HG03060 (cell line): Measurements from ENCODE around the gene ATP6V1B1.
A peak's percentile ranks its signal among the peaks of the same experiment; 100 is the strongest.
"Not testable (repeated sequence)": the region's sequence is repeated elsewhere in the genome, so short reads cannot be mapped to it uniquely, and the experiment has no call there.

Experiments used
- ATAC-seq: cut with Tn5 transposase; IDR thresholded peaks from one replicate; pipeline ENCODE4 v1.9.1; 2021; ENCODE audit warnings: low read depth, moderate number of reproducible peaks; ENCODE audit not compliant: unreplicated experiment

Gene ATP6V1B1

DNA sequence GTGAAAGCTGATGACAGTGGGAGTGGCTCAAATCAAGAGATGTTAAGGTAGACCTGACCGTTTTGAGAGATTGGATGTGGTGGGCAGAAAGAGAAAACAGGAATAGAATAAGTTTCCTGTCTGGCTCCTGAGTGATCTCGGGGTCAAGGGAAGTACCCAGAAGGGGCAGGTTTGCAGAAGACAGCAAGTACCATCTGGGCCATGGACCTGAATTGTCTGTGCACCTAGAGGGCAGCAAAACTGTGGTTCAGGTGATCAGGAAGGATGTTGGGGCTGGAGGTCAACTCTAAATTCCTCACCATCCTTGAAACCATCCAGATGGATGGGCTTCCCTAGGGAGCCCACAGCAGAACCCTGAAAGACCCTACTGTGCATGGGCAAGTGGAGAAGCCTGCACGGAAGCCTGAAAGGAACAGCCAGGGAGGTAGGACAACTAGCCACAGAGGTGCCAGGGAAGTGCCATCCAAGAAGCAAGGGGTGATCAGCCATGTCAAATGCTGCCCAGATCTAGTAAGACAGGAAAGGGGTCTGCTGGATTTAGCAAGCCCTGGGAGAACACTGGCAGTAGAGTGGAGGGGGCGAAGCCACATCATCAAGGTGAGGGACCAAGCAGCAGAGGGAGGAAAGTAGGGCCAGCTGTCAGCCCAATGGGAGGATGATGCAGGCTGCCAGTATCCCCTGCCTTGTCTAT is 50.9 kb downstream of the ATP6V1B1 start:
- ATAC-seq, result no peak

DNA sequence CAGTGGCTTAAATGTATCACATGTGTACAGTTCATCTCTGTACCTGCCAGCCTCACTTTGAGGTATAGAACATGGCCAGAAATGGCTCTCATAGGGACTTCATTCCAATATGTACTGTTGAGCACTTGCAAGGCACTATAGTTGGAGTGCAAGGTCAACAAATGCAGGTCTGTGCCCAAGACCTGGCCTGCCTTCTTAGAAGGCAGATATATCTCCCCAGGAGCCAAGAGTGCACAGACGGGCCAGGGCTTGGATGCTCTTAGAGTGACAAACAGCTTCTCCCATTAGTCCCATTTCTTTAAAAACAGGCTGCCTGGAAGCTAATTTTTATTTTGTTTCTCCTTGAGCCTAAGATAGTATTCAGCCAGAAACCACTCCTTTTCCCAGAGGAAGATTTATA is 51.7 kb downstream of the ATP6V1B1 start:
- ATAC-seq, result no peak

DNA sequence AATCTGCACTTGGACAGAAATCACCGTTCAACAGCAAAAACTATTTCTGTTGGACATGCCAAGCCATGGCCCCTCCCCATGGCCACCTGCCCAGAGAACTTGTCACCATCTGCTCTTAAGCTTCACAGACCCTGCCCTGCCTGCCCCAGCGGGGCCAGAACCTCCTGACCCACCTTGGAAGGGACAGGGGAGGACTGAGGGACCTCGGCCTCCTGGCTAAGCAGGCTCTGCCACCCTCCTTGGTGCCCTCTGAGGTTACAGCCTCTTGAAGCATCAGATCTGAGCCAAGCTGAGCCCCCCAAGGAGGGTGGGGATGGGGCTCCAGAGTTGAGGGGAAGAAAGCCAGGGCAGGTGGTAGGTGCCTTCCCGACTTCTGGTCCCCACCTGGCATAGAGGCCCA is 52.5 kb downstream of the ATP6V1B1 start:
- no peak for ATAC-seq

DNA sequence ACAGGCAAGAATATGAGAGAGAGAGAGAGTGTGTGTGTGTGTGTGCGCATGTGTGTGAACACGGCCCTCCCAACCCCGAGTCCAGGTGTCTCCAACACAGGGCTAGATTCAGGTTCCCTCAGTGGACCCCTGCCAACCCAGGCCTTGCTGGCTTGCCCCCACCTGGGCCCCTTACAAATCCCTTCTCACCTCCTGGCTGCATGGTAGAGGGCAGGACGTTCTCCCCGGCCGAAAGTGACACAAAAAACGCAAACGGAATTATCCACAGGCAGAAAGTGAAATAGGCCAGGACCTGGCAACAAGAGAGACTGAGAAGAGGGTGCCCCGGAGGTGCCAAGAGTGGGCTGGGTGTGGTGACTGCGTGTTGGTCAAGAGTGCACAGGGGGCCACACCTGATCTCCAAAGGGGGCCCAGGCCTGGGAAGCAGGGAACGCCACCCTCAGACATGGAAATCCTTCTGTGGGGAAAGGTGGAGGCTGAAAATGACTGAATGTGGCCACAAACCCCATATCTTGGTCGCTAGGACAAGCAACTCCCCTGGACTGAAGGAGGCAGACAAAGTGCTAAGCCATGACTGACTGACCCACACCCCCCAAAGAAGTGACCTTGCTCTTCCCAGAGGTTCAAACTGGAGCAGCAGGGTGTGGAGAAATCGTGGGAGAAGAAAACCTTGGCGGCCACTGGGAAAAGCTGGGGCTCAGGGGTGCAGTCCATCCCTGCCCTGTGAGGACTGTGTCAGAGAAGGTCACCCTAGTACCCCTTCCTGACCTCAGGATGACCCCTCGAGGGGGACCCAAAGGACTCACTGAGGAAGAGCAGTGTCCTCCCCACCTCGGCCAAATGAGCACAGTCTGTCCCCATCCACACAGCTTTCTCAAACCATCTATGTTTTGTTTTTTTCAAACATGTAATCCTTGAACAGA is 53.3 kb downstream of the ATP6V1B1 start:
- no peak for ATAC-seq

DNA sequence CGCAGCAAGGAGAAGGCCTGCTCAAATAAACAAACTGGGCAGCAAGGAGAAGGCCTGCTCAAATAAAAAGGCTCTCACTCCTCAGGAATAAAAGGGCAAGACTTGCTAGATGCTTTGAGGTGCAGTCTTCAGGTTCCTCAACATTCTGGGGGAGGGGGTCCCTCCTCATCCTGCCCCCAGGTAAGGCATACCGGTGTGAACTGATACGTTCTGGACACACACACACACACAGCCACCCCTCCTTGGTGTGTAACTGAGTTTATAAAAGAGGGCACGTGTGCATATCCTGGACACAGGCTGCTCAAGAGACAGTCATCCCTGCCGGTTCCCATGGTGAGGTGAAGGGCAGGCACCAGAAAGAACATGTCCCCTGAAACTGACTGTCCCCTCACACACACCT is 54.5 kb downstream of the ATP6V1B1 start:
- ATAC-seq, result no peak

DNA sequence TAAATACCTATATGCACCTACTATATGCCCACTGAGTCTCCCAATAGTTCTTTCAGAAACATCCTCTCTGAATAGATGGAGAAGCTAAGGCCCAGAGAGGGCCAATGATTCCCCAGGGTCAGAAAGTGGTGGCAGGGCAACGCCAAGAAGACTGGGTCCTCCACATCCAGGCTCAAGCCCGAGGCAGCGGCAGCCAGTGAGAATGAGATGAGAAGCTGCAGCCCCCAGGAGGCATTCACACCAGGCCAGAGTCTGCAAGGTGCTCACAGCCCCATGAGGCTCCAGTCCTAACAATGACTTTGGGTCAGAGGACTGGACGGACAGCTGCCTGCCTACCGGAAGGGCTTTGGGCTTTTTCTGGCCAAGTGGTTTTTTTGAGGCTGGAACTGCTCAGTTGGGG is 55.4 kb downstream of the ATP6V1B1 start:
- ATAC-seq, result no peak

DNA sequence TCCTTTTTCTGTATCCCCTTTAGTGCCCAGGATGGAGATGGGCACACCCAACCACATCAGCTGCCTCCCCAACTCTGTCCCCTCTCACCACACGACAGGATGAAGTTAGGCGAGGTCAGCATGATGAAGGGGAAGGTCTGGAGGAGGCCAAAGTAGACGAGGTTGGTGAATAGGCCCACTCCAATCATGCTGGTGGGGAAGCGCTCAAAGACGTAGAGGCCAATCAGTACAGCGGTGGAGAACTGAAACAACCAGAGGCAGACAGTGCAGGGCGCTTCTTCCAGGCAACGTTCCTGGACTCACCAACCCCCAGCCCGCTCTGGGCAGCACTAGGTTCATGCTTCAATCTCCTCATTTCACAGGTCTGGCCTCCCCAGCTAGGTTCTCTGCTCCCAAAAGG is 56.0 kb downstream of the ATP6V1B1 start:
- ATAC-seq, result no peak

DNA sequence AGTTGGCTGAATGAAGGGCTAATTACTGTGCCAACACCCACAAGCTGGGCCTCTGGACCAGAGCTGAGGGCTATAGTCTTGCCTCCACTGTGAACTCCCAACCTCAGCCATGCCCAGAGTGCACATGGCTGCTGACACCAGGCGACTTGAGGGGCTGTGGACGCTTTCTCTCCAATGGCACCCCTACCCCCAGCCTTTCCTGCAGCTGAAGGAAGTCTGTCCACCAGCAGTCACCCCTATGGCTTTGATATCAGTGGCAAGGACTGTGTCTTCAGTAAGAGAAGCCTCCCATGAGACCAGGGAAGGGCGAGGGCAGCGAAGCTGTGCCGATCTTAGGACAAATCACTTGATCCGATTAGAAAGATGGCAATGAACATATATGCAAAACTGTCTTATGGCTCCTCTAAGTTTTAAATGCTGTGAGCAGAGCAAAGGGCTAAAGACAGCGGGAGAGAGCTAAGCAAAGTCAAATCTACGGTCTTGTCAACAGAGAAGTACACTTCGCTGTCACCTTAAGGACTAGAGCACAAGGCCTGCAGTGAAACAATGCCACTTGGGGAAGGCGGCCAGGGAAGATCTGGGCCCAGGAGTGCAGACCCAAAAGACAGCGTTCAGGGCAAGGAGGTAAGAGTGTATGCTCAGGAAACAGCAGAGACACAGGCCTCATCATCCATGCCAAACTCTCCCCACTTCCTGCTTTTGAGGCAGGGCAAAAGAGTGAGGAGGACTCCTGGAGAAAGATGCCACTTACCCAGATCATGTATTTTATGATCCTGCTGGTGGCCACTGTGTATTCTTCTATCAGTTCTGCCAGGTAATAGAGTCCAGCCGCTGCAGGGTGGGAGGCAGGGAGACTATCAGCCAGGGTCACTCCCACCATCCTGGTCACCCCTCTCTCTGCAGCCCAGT is 57.5 kb downstream of the ATP6V1B1 start:
- no peak for ATAC-seq

DNA sequence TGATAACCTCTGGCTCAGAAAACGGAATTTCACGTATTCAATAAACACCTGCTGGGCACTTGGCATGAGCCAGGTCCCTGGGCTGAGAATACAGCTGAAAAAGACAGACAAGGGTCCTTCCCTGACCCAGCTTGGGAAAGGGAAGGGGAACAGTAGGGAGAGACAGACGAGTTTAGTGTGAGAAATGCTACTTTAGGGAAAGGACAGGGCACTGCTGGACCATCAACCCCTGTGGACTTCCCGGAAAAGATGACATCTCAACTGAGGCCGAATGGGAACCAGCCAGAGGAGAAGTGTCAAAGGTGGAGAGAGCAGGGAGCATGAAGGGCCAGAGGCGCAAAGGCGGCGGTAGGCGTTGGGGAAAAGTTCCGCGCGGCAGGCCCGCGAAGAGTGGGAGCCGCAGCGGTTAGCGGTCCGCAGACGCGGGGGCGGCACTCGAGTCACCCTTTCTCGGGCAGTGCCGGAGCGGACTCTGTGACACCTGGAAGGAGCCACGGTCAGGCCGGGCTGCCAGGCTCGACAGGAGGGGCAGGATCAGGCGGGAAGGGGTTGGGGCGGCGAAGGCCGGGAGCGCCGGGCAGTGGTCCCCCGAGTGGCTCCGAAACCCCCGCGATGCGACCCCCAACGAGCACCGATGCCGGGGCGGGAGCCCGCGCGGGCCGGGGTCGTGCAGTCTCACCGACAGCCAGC is 58.5 kb downstream of the ATP6V1B1 start:
- ATAC-seq, result peak; percentile 10

DNA sequence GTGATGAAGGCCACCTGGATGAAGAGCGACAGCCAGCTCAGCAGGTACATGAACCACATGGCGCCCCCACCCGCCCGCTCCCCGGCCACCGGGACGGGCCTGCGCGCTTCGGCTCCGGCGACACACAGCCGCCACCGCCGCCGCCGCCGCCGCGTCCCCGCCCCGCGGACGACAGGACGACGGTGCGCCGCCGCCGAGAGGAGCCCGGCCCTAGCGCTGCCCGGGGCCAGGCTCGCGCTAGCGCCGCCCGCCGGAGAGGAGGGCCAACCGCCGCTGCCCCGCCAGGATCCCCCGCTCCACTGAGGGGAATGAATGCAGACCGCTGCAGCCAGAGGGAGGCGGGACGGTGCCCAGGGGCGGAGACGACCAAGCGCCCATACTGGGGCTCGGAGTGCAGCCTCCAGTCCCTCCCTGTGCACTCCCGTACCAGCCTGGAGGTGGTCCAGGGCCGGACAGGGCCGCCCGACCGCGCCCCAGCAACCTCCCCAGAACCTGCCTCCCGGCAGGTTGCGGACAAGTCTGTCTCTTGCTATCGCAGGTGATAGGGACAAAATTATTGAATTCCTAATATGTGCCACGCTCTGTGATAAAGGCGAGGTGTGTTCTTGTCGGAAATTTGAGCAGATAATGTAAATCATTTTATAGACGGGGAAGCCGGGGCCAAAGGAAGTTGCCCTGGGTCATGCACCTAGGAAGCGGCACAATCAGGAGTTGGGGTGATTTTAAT is 59.2 kb downstream of the ATP6V1B1 start, which contains the start of gene TEX261:
TEX261 (minus strand) TSS at position 175 of the 727 bp plus-strand sequence; CDS start at position 59, 116 bp downstream.
- peak; percentile 65 for ATAC-seq

DNA sequence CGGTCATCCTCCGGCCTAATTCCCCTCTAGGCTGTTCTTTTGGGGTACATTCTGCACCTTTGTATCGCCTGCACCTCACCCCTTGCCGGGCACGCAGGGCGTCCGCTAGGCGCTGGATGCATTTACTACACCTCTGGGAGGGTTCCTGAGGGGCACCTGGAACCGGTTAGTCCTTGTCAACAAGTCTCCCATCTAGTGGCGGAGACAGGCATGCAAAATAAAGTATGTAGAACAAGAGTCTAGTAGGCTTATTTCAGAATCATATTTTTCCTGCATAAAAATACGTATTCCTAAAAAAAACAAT is 59.7 kb downstream of the ATP6V1B1 start:
- ATAC-seq, result peak; percentile 25

DNA sequence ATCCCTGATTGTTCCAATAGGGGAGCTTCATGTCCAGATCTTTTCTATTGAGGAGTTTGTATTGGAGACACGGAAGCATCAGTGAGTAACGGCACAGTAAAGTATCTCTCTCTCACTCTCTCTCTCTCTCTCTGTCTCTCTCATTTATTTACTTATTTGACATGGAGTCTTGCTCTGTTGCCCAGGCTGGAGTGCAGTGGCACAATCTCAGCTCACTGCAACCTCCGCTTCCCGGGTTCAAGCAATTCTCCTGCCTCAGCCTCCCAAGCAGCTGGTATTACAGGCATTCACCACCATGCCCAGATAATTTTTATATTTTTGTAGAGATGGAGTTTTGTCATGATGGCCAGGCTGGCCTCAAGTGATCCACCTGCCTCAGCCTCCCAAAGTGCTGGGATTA is 63.2 kb downstream of the ATP6V1B1 start:
- not testable (repeated sequence) for ATAC-seq

DNA sequence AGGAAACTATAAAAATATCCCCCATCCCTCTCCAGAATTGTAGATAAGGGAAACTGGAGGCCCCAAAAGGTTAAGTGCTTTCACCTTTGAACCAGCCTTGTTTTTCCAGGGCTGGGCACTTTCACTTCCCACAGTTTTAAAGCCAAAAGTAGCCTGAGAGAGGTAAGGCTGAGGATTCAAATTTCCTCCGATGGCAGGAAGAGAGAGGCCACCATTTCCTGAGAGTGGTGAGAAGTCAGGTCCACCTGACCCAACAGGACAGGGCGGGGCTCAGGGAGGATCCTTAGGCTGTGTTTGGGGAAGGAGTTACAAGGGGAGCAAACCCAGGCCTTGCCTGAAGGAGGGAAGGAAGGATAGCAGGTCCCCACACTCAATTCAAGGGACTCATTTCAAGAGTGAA is 63.7 kb downstream of the ATP6V1B1 start:
- ATAC-seq, result no peak

DNA sequence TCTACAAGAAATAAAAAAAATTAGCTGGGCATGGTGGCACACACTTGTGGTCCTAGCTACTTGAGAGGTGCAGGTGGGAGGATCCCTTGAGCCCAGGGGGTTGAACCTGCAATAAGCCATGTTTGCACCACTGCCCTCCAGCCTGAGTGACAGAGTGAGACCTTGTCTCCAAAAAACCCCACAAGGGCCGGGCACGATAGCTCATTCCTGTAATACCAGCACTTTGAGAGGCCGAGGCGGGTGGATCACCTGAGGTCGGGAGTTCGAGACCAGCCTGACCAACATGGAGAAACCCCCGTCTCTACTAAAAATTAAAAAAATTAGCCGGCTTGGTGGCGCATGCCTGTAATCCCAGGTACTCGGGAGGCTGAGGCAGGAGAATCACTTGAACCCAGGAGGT is 64.2 kb downstream of the ATP6V1B1 start:
- not testable (repeated sequence) for ATAC-seq

DNA sequence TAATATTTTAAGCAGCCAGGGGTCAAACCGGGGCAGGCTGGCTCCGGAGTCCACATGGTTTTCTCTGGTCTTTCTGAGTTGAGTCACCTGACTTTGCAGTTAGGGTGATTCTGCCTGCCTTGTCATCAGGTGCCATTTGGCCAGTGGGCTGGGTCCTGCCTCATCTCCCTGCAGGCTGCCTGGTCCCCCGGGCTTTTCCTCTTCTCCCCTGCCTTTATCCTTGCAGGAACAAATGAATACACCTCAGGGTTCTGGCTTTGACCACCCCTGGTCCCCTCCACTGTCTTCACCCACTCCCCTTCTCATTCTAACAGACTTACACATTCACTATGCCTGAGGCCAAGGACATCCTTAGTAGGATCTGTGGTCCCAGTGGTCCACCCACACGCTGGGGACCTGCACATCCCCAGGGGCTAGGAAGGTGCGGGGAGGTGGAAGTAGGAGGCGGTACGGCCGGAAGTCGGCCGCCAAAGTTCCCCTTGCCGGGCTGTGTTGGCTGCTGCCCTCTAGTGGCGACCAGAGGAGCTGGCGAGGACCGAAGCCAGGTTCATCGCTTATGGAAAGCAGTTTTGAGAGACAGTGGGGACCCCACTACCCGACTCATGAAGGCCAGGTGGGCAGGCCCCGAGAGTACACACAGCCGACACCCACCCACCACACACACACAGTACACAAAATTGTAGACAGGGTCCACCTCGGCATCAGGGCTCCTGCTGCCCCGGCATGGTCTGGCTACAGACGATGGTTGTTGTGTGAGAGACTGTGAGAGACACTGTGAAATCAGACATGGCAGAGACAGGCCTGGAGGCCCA is 65.3 kb downstream of the ATP6V1B1 start:
- ATAC-seq, result no peak

DNA sequence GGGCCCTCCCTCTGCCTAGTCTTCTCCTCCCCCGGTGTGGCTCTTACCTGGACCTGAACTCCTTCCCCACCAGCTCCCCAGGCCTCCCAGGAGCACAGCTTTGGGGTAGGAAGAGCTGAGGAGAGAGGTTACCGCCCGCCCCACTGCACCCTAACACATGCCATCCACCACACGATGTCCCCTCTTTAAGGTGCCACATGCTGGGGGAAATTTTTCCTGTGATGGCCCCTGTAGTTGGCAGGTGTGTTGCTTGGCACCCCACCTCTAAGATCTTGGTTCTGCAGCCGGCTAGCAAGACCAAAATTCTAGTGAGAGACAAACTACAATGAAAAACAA is 65.9 kb downstream of the ATP6V1B1 start:
- ATAC-seq, result no peak

DNA sequence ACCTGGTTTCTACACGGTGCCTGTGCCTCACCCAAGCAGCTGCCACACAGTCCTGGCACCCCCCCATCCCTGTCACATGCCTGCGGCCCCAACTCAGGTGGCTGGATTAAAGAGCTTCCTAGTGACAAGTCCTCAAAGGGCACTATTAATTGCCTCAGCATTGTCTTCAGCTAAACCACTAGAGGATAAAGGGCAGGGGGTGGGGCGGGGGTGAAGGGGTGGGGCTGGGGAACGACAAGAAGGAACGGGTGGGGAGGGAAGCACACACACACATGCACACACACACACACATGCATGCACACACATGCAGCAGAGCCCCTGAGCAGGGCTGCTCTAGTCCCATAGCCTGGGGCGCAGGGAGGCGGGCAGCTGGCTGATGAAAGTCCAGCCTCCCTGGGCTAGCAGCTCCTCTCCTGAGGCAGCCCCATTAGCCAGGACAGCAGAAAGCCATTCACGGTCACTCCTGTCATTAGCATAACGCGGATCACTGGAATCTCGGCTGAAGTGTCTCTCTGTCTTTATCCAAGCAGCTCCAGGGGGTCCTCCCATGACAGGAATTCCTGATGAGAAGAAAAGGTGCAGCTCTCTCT is 66.4 kb downstream of the ATP6V1B1 start:
- no peak for ATAC-seq

DNA sequence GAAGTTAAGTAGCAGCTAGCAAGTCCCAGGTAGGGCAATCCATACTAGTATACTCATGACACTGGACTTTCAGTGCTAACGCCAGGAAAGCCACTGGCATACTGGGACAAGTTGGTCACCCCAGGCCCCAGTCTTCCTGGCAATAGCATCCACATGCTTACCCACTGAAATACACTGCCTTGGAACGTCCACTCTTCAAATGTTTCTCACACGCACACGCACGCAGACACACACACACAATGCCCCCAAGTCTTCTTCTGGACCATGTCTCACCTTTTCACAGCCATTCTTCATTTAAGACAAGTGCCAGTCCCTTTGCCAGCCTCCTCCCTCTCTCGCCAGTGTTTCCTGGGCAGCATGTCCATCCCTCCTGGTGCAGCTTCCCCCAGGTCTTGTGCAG is 67.7 kb downstream of the ATP6V1B1 start:
- no peak for ATAC-seq
